HepG2 (cell line): ENCODE data around the gene MCEE. TPM values are rescaled to one million over a fixed set of nuclear protein-coding genes. Genes with fewer than 3 reads are reported as not detected.

Source experiments
- ATAC-seq: fragments of 200-7000 bp; cut with Tn5 transposase; 3 replicates; pipeline ENCODE4 v1.9.1; 2020; ENCODE audit warnings: mild to moderate bottlenecking, moderate library complexity
- BruUV-seq: library from RNA; stranded (reverse); fragments of 400-500 nt; replicated peaks from 2 replicates; lab custom pipeline; 2021; lab: Mats Ljungman, UMichigan
- CTCF ChIA-PET: fragments of 300-600 bp; formaldehyde crosslinking; extraction: SDS; loops from one replicate; lab custom pipeline; 2021; ENCODE audit warnings: low total read pairs, inconsistent platforms, low intra/inter-chr PET ratio; lab: Yijun Ruan, JAX
- POLR2A ChIA-PET: fragments of 350-600 bp; sonication (Branson Sonifier 250); formaldehyde crosslinking; loops from one replicate; lab custom pipeline; 2020; ENCODE audit warnings: antibody characterized with exemption, inconsistent platforms; lab: Yijun Ruan, JAX
- DNase-seq: peaks from one replicate; pipeline ENCODE4 v3.0.0-alpha.2; 2015; ENCODE audit warnings: low spot score
- FAIRE-seq: peaks from 3 replicates; lab custom pipeline; 2011; peaks lifted over from hg19 to GRCh38; lab: Jason Lieb, UNC
- H2AFZ ChIP-seq: one replicate; pipeline ENCODE4 v1.6.1; 2011; ENCODE audit warnings: low read length, inconsistent platforms
- H3K27ac ChIP-seq: fragments of 300-600 bp; 3 replicates; pipeline ENCODE4 v1.8.0; 2011; ENCODE audit warnings: mixed run types, mild to moderate bottlenecking, mixed read lengths, low read length, inconsistent platforms; ENCODE audit not compliant: insufficient read depth; ENCODE audit errors: extremely low read length
- H3K27me3 ChIP-seq, 2 experiments: fragments of 200-600 bp in 1 of 2; 2 replicates in 1 of 2; 3 replicates in 1 of 2; pipeline versions ENCODE4 v1.6.0 to v1.8.0; 2011; ENCODE audit warnings: low read length in 2 of 2, mild to moderate bottlenecking in 2 of 2, moderate library complexity in 2 of 2, inconsistent platforms in 1 of 2; ENCODE audit not compliant: insufficient read depth in 2 of 2, control insufficient read depth in 1 of 2
- H3K36me3 ChIP-seq, 2 experiments: fragments of 200-600 bp in 1 of 2; replicated peaks in 1 of 2; 2 replicates in 1 of 2; 3 replicates in 1 of 2; pipeline versions ENCODE4 v1.5.1 to v1.8.0; 2011; ENCODE audit warnings: low read length in 2 of 2, inconsistent platforms in 1 of 2; ENCODE audit not compliant: insufficient read depth in 2 of 2, control insufficient read depth in 1 of 2
- H3K4me1 ChIP-seq: 2 replicates; pipeline ENCODE4 v1.5.1; 2012; ENCODE audit warnings: low read length, inconsistent platforms; ENCODE audit not compliant: insufficient read depth
- H3K4me2 ChIP-seq: 2 replicates; pipeline ENCODE4 v1.6.0; 2011; ENCODE audit warnings: low read depth, low read length, inconsistent platforms
- H3K4me3 ChIP-seq, 3 experiments: fragments of 200-600 bp in 1 of 3; sonication (generic), shearing (Covaris generic) in 1 of 3; replicated peaks in 1 of 3; 2 replicates each; pipeline ENCODE4 v1.5.1; 2011 to 2016; ENCODE audit warnings: low read length in 3 of 3, inconsistent platforms in 2 of 3, low read depth in 2 of 3, mild to moderate bottlenecking in 2 of 3, control low read depth in 1 of 3, mixed read lengths in 1 of 3; ENCODE audit not compliant: insufficient read depth in 1 of 3
- H3K79me2 ChIP-seq: one replicate; pipeline ENCODE4 v1.6.1; 2011; ENCODE audit warnings: low read length, inconsistent platforms; ENCODE audit not compliant: insufficient read depth
- H3K9ac ChIP-seq: 2 replicates; pipeline ENCODE4 v1.6.0; 2011; ENCODE audit warnings: mild to moderate bottlenecking, low read depth, low read length, inconsistent platforms; ENCODE audit not compliant: insufficient read depth
- H3K9me3 ChIP-seq: 2 replicates; pipeline ENCODE4 v1.5.1; 2012; ENCODE audit warnings: mild to moderate bottlenecking, low read length
- H4K20me1 ChIP-seq: 2 replicates; pipeline ENCODE4 v1.6.0; 2011; ENCODE audit warnings: inconsistent platforms, mild to moderate bottlenecking, low read length, moderate library complexity; ENCODE audit not compliant: insufficient read depth
- DMAP1 ChIP-seq: IDR thresholded peaks from 2 replicates; pipeline ENCODE4 v1.6.1; 2016
- E2F1 ChIP-seq: sonication (generic); formaldehyde crosslinking; IDR thresholded peaks from 2 replicates; pipeline ENCODE4 v1.5.0; 2020; ENCODE audit warnings: missing genetic modification reagents
- ESRRA ChIP-seq: sonication (generic); formaldehyde crosslinking; IDR thresholded peaks from 2 replicates; pipeline ENCODE4 v1.5.1; 2020; ENCODE audit warnings: mild to moderate bottlenecking, low read depth, missing genetic modification reagents
- KDM3A ChIP-seq: IDR thresholded peaks from 2 replicates; pipeline ENCODE4 v1.6.1; 2018; ENCODE audit warnings: low read depth, missing compliant biosample characterization
- MAX ChIP-seq: IDR thresholded peaks from 2 replicates; pipeline ENCODE4 v1.6.1; 2012; ENCODE audit warnings: inconsistent platforms
- MXD4 ChIP-seq: IDR thresholded peaks from 2 replicates; pipeline ENCODE4 v1.6.1; 2016; ENCODE audit warnings: mild to moderate bottlenecking, missing biosample characterization, missing genetic modification reagents
- NFIB ChIP-seq: sonication (generic); formaldehyde crosslinking; IDR thresholded peaks from 2 replicates; pipeline ENCODE4 v1.9.0; 2021; ENCODE audit warnings: missing genetic modification reagents, mild to moderate bottlenecking, borderline replicate concordance
- RCOR2 ChIP-seq: IDR thresholded peaks from 2 replicates; pipeline ENCODE4 v1.6.1; 2016; ENCODE audit warnings: missing biosample characterization, missing genetic modification reagents
- SAFB2 ChIP-seq: sonication (generic); formaldehyde crosslinking; IDR thresholded peaks from 2 replicates; pipeline ENCODE4 v1.5.1; 2020; ENCODE audit warnings: missing genetic modification reagents, low read depth, mild to moderate bottlenecking, borderline replicate concordance
- TFAP4 ChIP-seq: sonication (generic); IDR thresholded peaks from 2 replicates; pipeline ENCODE4 v1.6.1; 2016; ENCODE audit warnings: low read depth, borderline replicate concordance
- ZFP41 ChIP-seq: sonication (generic); formaldehyde crosslinking; IDR thresholded peaks from 2 replicates; pipeline ENCODE4 v1.4.0; 2020; ENCODE audit warnings: mild to moderate bottlenecking, missing genetic modification reagents, borderline replicate concordance
- ZNF225 ChIP-seq: sonication (generic); formaldehyde crosslinking; IDR thresholded peaks from 2 replicates; pipeline ENCODE4 v1.4.0; 2020; ENCODE audit warnings: mild to moderate bottlenecking, missing genetic modification reagents
- ZNF333 ChIP-seq: sonication (generic); formaldehyde crosslinking; IDR thresholded peaks from 2 replicates; pipeline ENCODE4 v1.4.0; 2020; ENCODE audit warnings: mild to moderate bottlenecking, missing genetic modification reagents, borderline replicate concordance
- ZNF569 ChIP-seq: sonication (generic); formaldehyde crosslinking; IDR thresholded peaks from 2 replicates; pipeline ENCODE4 v1.5.0; 2020; ENCODE audit warnings: mild to moderate bottlenecking, missing genetic modification reagents, moderate library complexity, borderline replicate concordance
- ZNF644 ChIP-seq: IDR thresholded peaks from 2 replicates; pipeline ENCODE4 v1.6.1; 2016; ENCODE audit warnings: low read depth
- ZNF770 ChIP-seq: sonication (generic); formaldehyde crosslinking; IDR thresholded peaks from 2 replicates; pipeline ENCODE4 v1.5.0; 2020; ENCODE audit warnings: mild to moderate bottlenecking, missing genetic modification reagents
- WGBS: methylation state at CpG from one replicate; pipeline ENCODE4 v1.1.6; 2017; ENCODE audit warnings: low lambda C conversion rate; 5-methylcytosine and 5-hydroxymethylcytosine counted together
- in situ Hi-C: cut with HindIII; loops from 2 replicates; pipeline ENCODE4 v1.10.0; 2017; ENCODE audit warnings: low pct_unique_long_range_greater_than_20kb; ENCODE audit not compliant: extremely low pct_ligation_motif_present
- intact Hi-C: fragments of 100-400 bp; cut with micrococcal nuclease; formaldehyde crosslinking; loops from one replicate; pipeline ENCODE4 v1.10.0; 2022; ENCODE audit not compliant: unreplicated experiment
- polyA plus RNA-seq, 8 experiments: library from polyadenylated mRNA; depleted of rRNA in 3 of 8; stranded (reverse) in 7 of 8; unstranded in 1 of 8; fragments of >200 nt; fragmentation: Illumina TruSeq in 4 of 8; extraction: Trizol in 4 of 8; gene quantifications; 2 replicates each; pipeline versions ENCODE4 v1.2.1 to v1.2.3, GENCODE V29; 2011 to 2016; ENCODE audit warnings: low read depth in 4 of 8, missing spikeins in 1 of 8, mixed read lengths in 1 of 8; ENCODE audit not compliant: insufficient read depth in 1 of 8
- total RNA-seq, 5 experiments: library from RNA; depleted of rRNA; stranded (reverse); fragments of >200 nt; fragmentation: Illumina TruSeq; extraction: Trizol; gene quantifications; 2 replicates each; pipeline ENCODE4 v1.2.3, GENCODE V29; 2016; ENCODE audit warnings: low read depth in 1 of 5

Gene MCEE
- total and polyA plus RNA-seq, 2 of the 13 experiments (the other 11 are each of a cell fraction or from before 2014, with no cell fraction given): 32.0 to 66.9 TPM

GRCh38 chr2:71143782-71144181 lies 13.8 kb upstream of the MCEE start:
- no peaks in the 10 kb centered on the region for H3K4me1 ChIP-seq
- in situ Hi-C loops (no loop called here), intact Hi-C loops (no loop called here)
- ATAC-seq (no peak), DNase-seq (no peak), FAIRE-seq (no peak)
- H3K79me2 ChIP-seq: peaks cover 3% of the 10 kb centered on the region
- peaks cover 49 to 97% of the 10 kb centered on the region in 2 experiments for H3K36me3 ChIP-seq
- H3K4me2 ChIP-seq: no peak overlapping the region
- no peaks in the 10 kb centered on the region for H3K27me3 ChIP-seq
- WGBS: 95% methylated on average over 3 of the region's 3 CpGs
- H3K9me3 ChIP-seq: no peaks in the 10 kb centered on the region
- ChIA-PET POLR2A (interaction anchor here (1.3 to 2.0 kb wide), 2 partner anchors 13 to 76 kb away, joined by 4 to 6 read pairs; partner anchors contain the start of genes MCEE, MPHOSPH10 and NAGK), CTCF (no interaction called here)
- H4K20me1 ChIP-seq: peaks cover 4% of the 10 kb centered on the region; the same call in 1 of the 2 replicates
- no TSS peak for BruUV-seq
- TF ChIP-seq ZNF644: no peak
- TF ChIP-seq ZNF569: no peak
- no peak for TF ChIP-seq DMAP1 (CRISPR knock-in tag)
- TF ChIP-seq KDM3A: no peak
- TF ChIP-seq E2F1: no peak
- no peak for TF ChIP-seq ZNF225 (CRISPR knock-in tag)
- TF ChIP-seq ZFP41: no peak
- TF ChIP-seq ESRRA (CRISPR knock-in tag): no peak
- no peak for TF ChIP-seq ZNF333
- H3K9ac ChIP-seq: no peak overlapping the region
- no peak overlapping the region for H3K4me3 ChIP-seq
- H3K27ac ChIP-seq: no peak overlapping the region
- H2AFZ ChIP-seq: no peak overlapping the region

- WGBS: 19% methylated on average over 3 of the region's 3 CpGs
- H3K4me1 ChIP-seq: peaks cover 46% of the 10 kb centered on the region
- H4K20me1 ChIP-seq: peaks cover 8% of the 10 kb centered on the region; the same call in 1 of the 2 replicates
- H2AFZ ChIP-seq: no peak overlapping the region
- FAIRE-seq (peak; percentile 69), DNase-seq (peak; percentile 79), ATAC-seq (peak; percentile 82)
- intact Hi-C loops (no loop called here), in situ Hi-C loops (no loop called here)
- no peak overlapping the region for H3K9ac ChIP-seq
- H3K4me2 ChIP-seq: 0 out of 2 replicates have a peak overlapping the region, but pooled peaks have one; percentile 4
- H3K27me3 ChIP-seq: no peaks in the 10 kb centered on the region
- H3K9me3 ChIP-seq: no peaks in the 10 kb centered on the region
- H3K79me2 ChIP-seq: peaks cover 39% of the 10 kb centered on the region
- CTCF ChIA-PET: no interaction called here
- no peak overlapping the region for H3K4me3 ChIP-seq
- POLR2A ChIA-PET: no interaction called here
- no TSS peak for BruUV-seq
- peak overlapping the region; percentile 23 for H3K27ac ChIP-seq
- peaks cover 29 to 75% of the 10 kb centered on the region in 2 experiments for H3K36me3 ChIP-seq
- TF ChIP-seq NFIB (no peak), MXD4 (CRISPR knock-in tag) (no peak), MAX (no peak), RCOR2 (peak; percentile 86; the same call in 1 of the 2 replicates), SAFB2 (CRISPR knock-in tag) (no peak), TFAP4 (no peak), ZNF770 (CRISPR knock-in tag) (peak; percentile 100)
Observed at GRCh38 chr2:71136174-71136573, 6.1 kb upstream of the MCEE start.
